Renal pelvis (tissue), 4 donors: ENCODE measurements around the gene PCSK2. TPM values are rescaled to one million over a fixed set of nuclear protein-coding genes. Genes with fewer than 3 reads are reported as not detected.

Experiments
- DNase-seq: peaks from one replicate; pipeline ENCODE4 v3.0.0-alpha.2; 2013
- polyA plus RNA-seq, 3 donors: library from polyadenylated mRNA; unstranded; fragments of 120-200 nt; gene quantifications; one replicate each; pipeline ENCODE4 v1.2.1, GENCODE V29; 2013; ENCODE audit not compliant: insufficient read length in 3 of 3

PCSK2 gene
- polyA plus RNA-seq, 3 donors, result 0.62 to 1.0 (median 0.62) TPM

- DNase-seq, result no peak
Measured at GRCh38 chr20:17327185-17328148, 100.6 kb downstream of the PCSK2 start.

- DNase-seq, result no peak
Measured at GRCh38 chr20:17334932-17335331, 108.1 kb downstream of the PCSK2 start.

- no peak for DNase-seq
Measured at GRCh38 chr20:17339000-17339399, 112.2 kb downstream of the PCSK2 start.

- no peak for DNase-seq
Measured at GRCh38 chr20:17343091-17343490, 116.3 kb downstream of the PCSK2 start.

GRCh38 chr20:17343656-17344452, 117.0 kb downstream of the PCSK2 start:
- DNase-seq, result no peak

GRCh38 chr20:17344790-17345189, 118.0 kb downstream of the PCSK2 start:
- no peak for DNase-seq

- no peak for DNase-seq
Measured at GRCh38 chr20:17345321-17345720, 118.5 kb downstream of the PCSK2 start.

GRCh38 chr20:17350321-17350720, 123.5 kb downstream of the PCSK2 start:
- DNase-seq, result no peak

- no peak for DNase-seq
Measured at GRCh38 chr20:17357238-17357637, 130.4 kb downstream of the PCSK2 start.

GRCh38 chr20:17358854-17359253, 132.0 kb downstream of the PCSK2 start:
- DNase-seq, result no peak

- DNase-seq, result no peak
Measured at GRCh38 chr20:17364681-17365080, 137.8 kb downstream of the PCSK2 start.

- DNase-seq, result no peak
Measured at GRCh38 chr20:17365831-17366230, 139.0 kb downstream of the PCSK2 start.

GRCh38 chr20:17369506-17369905, 142.7 kb downstream of the PCSK2 start:
- DNase-seq, result no peak

- no peak for DNase-seq
Measured at GRCh38 chr20:17372806-17373440, 146.1 kb downstream of the PCSK2 start.

- DNase-seq, result no peak
Measured at GRCh38 chr20:17374086-17374485, 147.2 kb downstream of the PCSK2 start.

GRCh38 chr20:17376031-17376430, 149.2 kb downstream of the PCSK2 start:
- DNase-seq, result no peak

- DNase-seq, result no peak
Measured at GRCh38 chr20:17377231-17377630, 150.4 kb downstream of the PCSK2 start.

GRCh38 chr20:17379651-17380050, 152.8 kb downstream of the PCSK2 start:
- no peak for DNase-seq

GRCh38 chr20:17380801-17381200, 154.0 kb downstream of the PCSK2 start:
- DNase-seq, result no peak

GRCh38 chr20:17381724-17382123, 154.9 kb downstream of the PCSK2 start:
- no peak for DNase-seq

- no peak for DNase-seq
Measured at GRCh38 chr20:17385798-17386197, 159.0 kb downstream of the PCSK2 start.

GRCh38 chr20:17390655-17391054, 163.8 kb downstream of the PCSK2 start:
- no peak for DNase-seq
